BLaER1 (cell line): ENCODE measurements around the gene FEM1B.

Source experiments
- H3K27ac ChIP-seq: shearing (Covaris generic); formaldehyde crosslinking; 2 replicates; pipeline ENCODE4 v1.8.1; 2022
- H3K27me3 ChIP-seq: shearing (Covaris generic); formaldehyde crosslinking; 2 replicates; pipeline ENCODE4 v1.8.1; 2022
- H3K36me3 ChIP-seq: shearing (Covaris generic); formaldehyde crosslinking; 2 replicates; pipeline ENCODE4 v1.8.1; 2022
- H3K4me1 ChIP-seq: shearing (Covaris generic); formaldehyde crosslinking; 2 replicates; pipeline ENCODE4 v1.8.1; 2022
- H3K4me2 ChIP-seq: shearing (Covaris generic); formaldehyde crosslinking; 2 replicates; pipeline ENCODE4 v1.8.1; 2022
- H3K4me3 ChIP-seq: shearing (Covaris generic); formaldehyde crosslinking; 2 replicates; pipeline ENCODE4 v1.8.1; 2022
- H3K9ac ChIP-seq: shearing (Covaris generic); formaldehyde crosslinking; 2 replicates; pipeline ENCODE4 v1.8.1; 2022
- H3K9me3 ChIP-seq: shearing (Covaris generic); formaldehyde crosslinking; 2 replicates; pipeline ENCODE4 v1.8.1; 2022
- H4K20me1 ChIP-seq: shearing (Covaris generic); formaldehyde crosslinking; 2 replicates; pipeline ENCODE4 v1.8.1; 2022
- Cebpa-rat ChIP-seq: shearing (Covaris generic); IDR thresholded peaks from 2 replicates; pipeline ENCODE4 v1.8.1; 2022

Gene FEM1B

DNA sequence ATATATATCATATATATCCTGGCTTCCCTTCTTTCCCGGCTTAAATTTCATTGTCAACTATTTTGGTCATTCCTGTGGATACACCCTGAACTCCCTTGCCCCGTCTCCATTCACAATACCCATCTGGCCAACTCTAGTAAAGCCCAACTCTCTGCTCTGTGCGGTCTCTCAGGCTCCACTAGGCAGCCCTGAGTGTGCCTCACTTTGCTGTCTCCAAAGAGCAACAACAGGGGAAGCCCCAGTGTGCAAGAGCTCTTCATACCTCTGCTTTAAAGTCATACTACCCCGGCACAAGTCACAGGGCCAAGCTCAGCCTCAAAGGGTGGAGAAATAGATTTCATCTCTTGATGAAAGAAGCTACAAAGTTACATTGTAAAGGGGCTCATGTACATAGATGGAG, 18.9 kb upstream of the FEM1B start:
- Histone ChIP-seq H3K4me1 (peaks cover 17% of the 10 kb centered on the region), H3K27ac (no peak overlapping the region), H4K20me1 (no peaks in the 10 kb centered on the region), H3K4me3 (no peak overlapping the region), H3K9me3 (no peaks in the 10 kb centered on the region), H3K4me2 (no peak overlapping the region), H3K9ac (no peak overlapping the region), H3K27me3 (no peaks in the 10 kb centered on the region), H3K36me3 (no peaks in the 10 kb centered on the region)
- no peak for TF ChIP-seq Cebpa-rat

DNA sequence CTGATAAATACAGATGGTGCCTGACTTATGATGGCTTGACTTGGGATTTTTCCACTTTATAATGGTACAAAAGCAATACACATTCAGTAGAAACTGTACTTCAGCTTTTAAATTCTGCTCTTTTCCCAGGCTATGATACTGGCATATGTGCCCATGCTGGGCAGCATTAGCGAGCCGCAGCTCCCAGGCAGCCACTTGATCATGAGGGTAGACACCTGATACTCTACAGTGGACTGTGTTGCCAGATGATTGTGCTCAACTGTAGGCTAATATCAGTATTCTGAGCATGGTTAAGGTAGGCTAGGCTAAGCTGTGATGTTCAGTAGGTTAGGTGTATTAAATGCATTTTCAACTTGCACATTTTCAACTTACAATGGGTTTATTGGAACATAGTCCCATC, 17.7 kb upstream of the FEM1B start:
- no peak overlapping the region for H3K9ac ChIP-seq
- no peak overlapping the region for H3K4me3 ChIP-seq
- no peaks in the 10 kb centered on the region for H4K20me1 ChIP-seq
- H3K27me3 ChIP-seq, result no peaks in the 10 kb centered on the region
- no peak for TF ChIP-seq Cebpa-rat
- no peaks in the 10 kb centered on the region for H3K9me3 ChIP-seq
- no peak overlapping the region for H3K27ac ChIP-seq
- no peaks in the 10 kb centered on the region for H3K36me3 ChIP-seq
- no peak overlapping the region for H3K4me2 ChIP-seq
- peaks cover 17% of the 10 kb centered on the region for H3K4me1 ChIP-seq

- Histone ChIP-seq H3K27me3 (no peaks in the 10 kb centered on the region), H3K9ac (no peak overlapping the region), H3K9me3 (no peaks in the 10 kb centered on the region), H4K20me1 (no peaks in the 10 kb centered on the region), H3K27ac (no peak overlapping the region), H3K36me3 (no peaks in the 10 kb centered on the region), H3K4me1 (peaks cover 17% of the 10 kb centered on the region), H3K4me2 (no peak overlapping the region), H3K4me3 (no peak overlapping the region)
- TF ChIP-seq Cebpa-rat, result no peak
Observed at GRCh38 chr15:68261241-68261640, 16.3 kb upstream of the FEM1B start.

DNA sequence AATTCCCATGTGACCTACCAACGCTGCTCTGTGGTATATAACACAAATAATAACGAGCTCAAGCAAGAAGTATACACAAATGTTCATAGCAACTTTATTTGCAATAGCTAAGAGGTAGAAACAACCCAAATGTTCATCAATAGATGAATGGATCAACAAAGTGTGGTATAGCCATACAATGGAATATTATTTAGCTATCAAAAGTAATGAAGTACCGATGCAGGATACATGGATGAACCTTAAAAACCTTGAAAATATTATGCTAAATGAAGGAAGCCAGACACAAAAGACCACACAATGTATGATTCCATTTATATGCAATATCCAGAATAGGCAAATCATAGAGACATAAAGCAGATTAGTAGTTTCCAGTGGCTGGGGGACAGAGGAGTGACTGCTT, 15.6 kb upstream of the FEM1B start:
- Histone ChIP-seq H3K4me2 (no peak overlapping the region), H3K27me3 (no peaks in the 10 kb centered on the region), H3K4me3 (no peak overlapping the region), H3K4me1 (peaks cover 11% of the 10 kb centered on the region), H3K9me3 (no peaks in the 10 kb centered on the region), H4K20me1 (no peaks in the 10 kb centered on the region), H3K27ac (no peak overlapping the region), H3K36me3 (no peaks in the 10 kb centered on the region), H3K9ac (no peak overlapping the region)
- TF ChIP-seq Cebpa-rat, result no peak

DNA sequence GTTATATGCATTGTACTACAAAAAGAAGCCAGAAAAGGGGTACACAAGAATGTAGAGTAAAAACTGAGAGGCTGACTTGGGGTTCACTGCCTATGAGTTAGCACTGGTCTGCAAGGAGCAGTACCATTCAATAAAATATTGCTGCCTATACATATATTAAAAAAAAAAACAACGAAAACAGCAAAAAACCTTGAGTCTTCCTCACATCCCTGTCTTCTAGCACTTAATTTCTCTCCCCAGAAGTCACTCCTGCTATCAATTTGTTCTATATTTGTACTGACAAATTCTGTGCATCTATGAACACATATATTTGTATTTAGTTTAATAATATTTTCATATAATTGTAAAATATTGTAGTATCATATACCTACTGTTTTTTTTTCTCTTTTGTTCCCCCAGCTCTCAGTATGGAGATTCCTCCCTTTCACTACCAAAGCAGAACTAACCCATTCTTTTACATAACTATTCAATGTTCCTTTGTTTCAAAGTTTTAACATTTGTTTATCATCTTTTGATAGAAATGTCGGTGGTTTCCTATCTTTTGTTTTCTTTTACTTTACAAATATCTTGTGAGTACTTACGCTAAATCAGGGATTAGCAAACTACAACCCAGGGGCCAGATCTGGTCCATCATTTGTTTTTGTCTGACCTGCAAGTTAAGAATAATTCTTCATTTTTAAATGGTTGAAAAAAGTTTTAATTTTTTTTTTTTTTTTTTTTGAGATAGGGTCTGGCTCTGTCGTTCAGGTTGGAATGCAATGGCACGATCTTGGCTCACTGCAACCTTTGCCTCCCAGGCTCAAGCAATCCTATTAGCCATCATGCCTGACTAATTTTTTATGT, 14.8 kb upstream of the FEM1B start:
- Histone ChIP-seq H3K36me3 (no peaks in the 10 kb centered on the region), H4K20me1 (no peaks in the 10 kb centered on the region), H3K4me3 (no peak overlapping the region), H3K27ac (no peak overlapping the region), H3K4me2 (no peak overlapping the region), H3K9me3 (no peaks in the 10 kb centered on the region), H3K4me1 (0 out of 2 replicates have a peak, but pooled peaks cover 5% of the 10 kb centered on the region), H3K27me3 (no peaks in the 10 kb centered on the region), H3K9ac (no peak overlapping the region)
- no peak for TF ChIP-seq Cebpa-rat

- Histone ChIP-seq H3K4me2 (no peak overlapping the region), H3K27ac (no peak overlapping the region), H3K9ac (no peak overlapping the region), H3K4me3 (no peak overlapping the region), H4K20me1 (no peaks in the 10 kb centered on the region), H3K27me3 (no peaks in the 10 kb centered on the region), H3K4me1 (0 out of 2 replicates have a peak, but pooled peaks cover 5% of the 10 kb centered on the region), H3K36me3 (no peaks in the 10 kb centered on the region), H3K9me3 (no peaks in the 10 kb centered on the region)
- TF ChIP-seq Cebpa-rat, result no peak
Observed at GRCh38 chr15:68264282-68264681, 13.3 kb upstream of the FEM1B start.

DNA sequence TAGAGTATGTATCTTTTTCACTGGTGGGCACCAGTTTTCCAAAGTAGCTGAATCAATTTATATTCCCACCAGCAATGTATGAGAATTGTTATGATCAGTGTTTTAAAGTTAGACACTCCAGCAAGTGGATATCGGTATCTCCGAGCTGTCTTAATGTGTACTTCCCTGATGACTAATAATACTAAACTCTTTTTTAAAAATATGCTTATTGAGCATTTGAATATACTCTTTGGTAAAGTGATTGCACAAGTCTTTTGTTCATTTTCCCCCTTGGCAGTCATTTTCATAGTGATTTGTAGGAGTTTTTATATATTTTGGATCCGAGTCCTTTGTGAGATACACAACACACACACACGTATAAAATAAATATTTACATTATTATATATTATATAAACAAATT, 12.5 kb upstream of the FEM1B start:
- H3K27ac ChIP-seq, result no peak overlapping the region
- H3K9ac ChIP-seq, result no peak overlapping the region
- H4K20me1 ChIP-seq, result no peaks in the 10 kb centered on the region
- no peaks in the 10 kb centered on the region for H3K27me3 ChIP-seq
- H3K4me1 ChIP-seq, result no peaks in the 10 kb centered on the region
- no peak overlapping the region for H3K4me3 ChIP-seq
- no peak for TF ChIP-seq Cebpa-rat
- H3K4me2 ChIP-seq, result no peak overlapping the region
- no peaks in the 10 kb centered on the region for H3K9me3 ChIP-seq
- H3K36me3 ChIP-seq, result no peaks in the 10 kb centered on the region

DNA sequence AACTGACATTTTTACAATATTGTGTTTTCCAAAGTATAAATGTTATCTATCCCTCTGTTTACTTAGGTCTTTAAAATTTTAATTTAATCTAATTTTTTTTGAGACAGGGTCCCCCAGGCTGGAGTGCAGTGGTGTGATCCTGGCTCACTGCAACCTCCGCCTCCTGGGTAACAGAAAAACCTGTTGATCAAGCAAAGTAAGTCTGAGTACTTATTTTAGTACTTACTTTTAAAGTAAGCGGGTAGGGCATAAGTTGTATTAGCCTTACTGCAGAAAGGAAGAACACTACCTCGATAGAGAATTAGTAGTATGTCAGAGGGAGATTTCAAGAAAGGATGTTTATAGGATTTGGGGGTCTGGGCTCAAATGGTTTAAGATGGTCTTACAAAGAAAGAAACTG, 11.9 kb upstream of the FEM1B start:
- H3K4me2 ChIP-seq, result no peak overlapping the region
- no peaks in the 10 kb centered on the region for H3K9me3 ChIP-seq
- no peaks in the 10 kb centered on the region for H4K20me1 ChIP-seq
- H3K36me3 ChIP-seq, result no peaks in the 10 kb centered on the region
- no peak overlapping the region for H3K9ac ChIP-seq
- H3K4me1 ChIP-seq, result no peaks in the 10 kb centered on the region
- no peak for TF ChIP-seq Cebpa-rat
- no peaks in the 10 kb centered on the region for H3K27me3 ChIP-seq
- H3K4me3 ChIP-seq, result no peak overlapping the region
- no peak overlapping the region for H3K27ac ChIP-seq

DNA sequence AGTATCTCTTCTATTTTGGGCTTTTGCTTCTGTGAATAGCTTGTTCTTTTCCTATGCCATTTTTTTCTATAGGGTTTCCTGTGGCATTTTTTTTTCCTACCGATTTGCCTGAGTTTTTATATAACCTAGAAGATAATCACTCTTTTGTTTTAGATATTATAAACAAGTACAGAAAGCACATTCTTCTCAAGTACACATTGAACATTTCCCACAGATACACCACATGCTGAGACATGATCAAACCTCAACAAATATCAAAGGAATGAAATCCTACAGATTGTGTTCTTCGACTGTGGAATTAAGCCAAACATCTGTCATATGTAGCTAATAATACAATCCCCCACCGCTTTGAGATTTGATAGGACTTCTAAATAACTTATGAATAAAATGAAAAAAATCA, 9.1 kb upstream of the FEM1B start:
- no peaks in the 10 kb centered on the region for H4K20me1 ChIP-seq
- no peaks in the 10 kb centered on the region for H3K9me3 ChIP-seq
- no peak overlapping the region for H3K9ac ChIP-seq
- H3K4me2 ChIP-seq, result no peak overlapping the region
- H3K36me3 ChIP-seq, result no peaks in the 10 kb centered on the region
- H3K27ac ChIP-seq, result no peak overlapping the region
- no peak for TF ChIP-seq Cebpa-rat
- H3K4me3 ChIP-seq, result no peak overlapping the region
- H3K27me3 ChIP-seq, result no peaks in the 10 kb centered on the region
- no peaks in the 10 kb centered on the region for H3K4me1 ChIP-seq

- no peak overlapping the region for H3K27ac ChIP-seq
- no peak overlapping the region for H3K9ac ChIP-seq
Observed at GRCh38 chr15:68271854-68272471, 5.6 kb upstream of the FEM1B start.

More at GRCh38 chr15:68271854-68272471, 5.6 kb upstream of the FEM1B start:
- Histone ChIP-seq H3K27me3 (no peaks in the 10 kb centered on the region), H3K4me3 (no peak overlapping the region), H3K4me1 (peaks cover 9% of the 10 kb centered on the region), H3K9me3 (no peaks in the 10 kb centered on the region), H3K4me2 (no peak overlapping the region), H4K20me1 (no peaks in the 10 kb centered on the region), H3K36me3 (no peaks in the 10 kb centered on the region)
- TF ChIP-seq Cebpa-rat, result no peak
